GM23338 (cell line): ENCODE data around the gene MYBL2. TPM values are rescaled to one million over a fixed set of nuclear protein-coding genes. Genes with fewer than 3 reads are reported as not detected.
"Not testable (repeated sequence)": the region's sequence is repeated elsewhere in the genome, so short reads cannot be mapped to it uniquely, and the experiment has no call there.

Experiments used
- ATAC-seq: fragments of 200-7000 bp; cut with Tn5 transposase; 3 replicates; pipeline ENCODE4 v1.9.1; 2020
- DNase-seq: peaks from one replicate; pipeline ENCODE4 v3.0.0-alpha.2; 2015; ENCODE audit warnings: low spot score
- H2AFZ ChIP-seq: fragments of 200-600 bp; sonication (generic); 2 replicates; pipeline ENCODE4 v1.8.0; 2016; ENCODE audit warnings: antibody characterized with exemption, mild to moderate bottlenecking, moderate library complexity
- H3F3A ChIP-seq: fragments of 200-600 bp; sonication (generic); replicated peaks from 2 replicates; pipeline ENCODE4 v1.8.0; 2017; ENCODE audit warnings: antibody characterized with exemption, mixed run types, low read depth
- H3K27ac ChIP-seq: fragments of 200-600 bp; sonication (generic); 2 replicates; pipeline ENCODE4 v1.6.1; 2016; ENCODE audit warnings: low read depth
- H3K27me3 ChIP-seq: fragments of 200-600 bp; sonication (generic); 2 replicates; pipeline ENCODE4 v1.8.0; 2016; ENCODE audit warnings: mild to moderate bottlenecking, mixed run types, moderate library complexity; ENCODE audit not compliant: insufficient read depth
- H3K36me3 ChIP-seq: fragments of 200-600 bp; sonication (generic); 2 replicates; pipeline ENCODE4 v1.8.0; 2016; ENCODE audit warnings: mild to moderate bottlenecking; ENCODE audit not compliant: insufficient read depth
- H3K4me1 ChIP-seq: fragments of 200-600 bp; sonication (generic); 2 replicates; pipeline ENCODE4 v1.8.0; 2016; ENCODE audit warnings: mild to moderate bottlenecking, moderate library complexity; ENCODE audit not compliant: insufficient read depth
- H3K4me2 ChIP-seq: fragments of 200-600 bp; sonication (generic); 2 replicates; pipeline ENCODE4 v1.7.1; 2017; ENCODE audit warnings: mixed run types
- H3K4me3 ChIP-seq: fragments of 200-600 bp; sonication (generic); 2 replicates; pipeline ENCODE4 v1.6.1; 2016; ENCODE audit warnings: mixed run types
- H3K79me2 ChIP-seq: fragments of 200-600 bp; sonication (generic); replicated peaks from 2 replicates; pipeline ENCODE4 v1.8.0; 2017; ENCODE audit warnings: mild to moderate bottlenecking; ENCODE audit not compliant: insufficient read depth
- H3K9me2 ChIP-seq: fragments of 200-600 bp; sonication (generic); 2 replicates; pipeline ENCODE4 v1.8.0; 2017; ENCODE audit not compliant: insufficient read depth
- H4K20me1 ChIP-seq: fragments of 200-600 bp; sonication (generic); replicated peaks from 2 replicates; pipeline ENCODE4 v1.8.0; 2017; ENCODE audit warnings: mild to moderate bottlenecking; ENCODE audit not compliant: insufficient read depth
- H3K27ac Mint-ChIP-seq: 2 replicates; pipeline ENCODE4 v1.8.0; 2020; ENCODE audit warnings: inconsistent platforms, mild to moderate bottlenecking, moderate library complexity, mixed read lengths
- H3K27me3 Mint-ChIP-seq: 3 replicates; pipeline ENCODE4 v1.8.0; 2022; ENCODE audit warnings: low read depth, mild to moderate bottlenecking, moderate library complexity, mixed read lengths, inconsistent platforms; ENCODE audit not compliant: insufficient read depth, poor library complexity
- H3K36me3 Mint-ChIP-seq: 3 replicates; pipeline ENCODE4 v1.8.0; 2021; ENCODE audit warnings: low read depth, mild to moderate bottlenecking, inconsistent platforms, moderate library complexity, mixed read lengths
- H3K4me1 Mint-ChIP-seq: 3 replicates; pipeline ENCODE4 v1.8.0; 2020; ENCODE audit warnings: mild to moderate bottlenecking, inconsistent platforms, mixed read lengths
- H3K4me3 Mint-ChIP-seq: 3 replicates; pipeline ENCODE4 v1.8.0; 2021; ENCODE audit warnings: moderate library complexity, mild to moderate bottlenecking, inconsistent platforms, mixed read lengths
- H3K9me3 Mint-ChIP-seq: 3 replicates; pipeline ENCODE4 v1.8.0; 2020; ENCODE audit warnings: moderate library complexity, mild to moderate bottlenecking, inconsistent platforms, mixed read lengths
- CTCF ChIP-seq, 2 experiments: fragments of 200-600 bp in 1 of 2; sonication (generic) in 1 of 2; conservative IDR thresholded peaks; 2 replicates each; pipeline versions ENCODE4 v1.5.1 to v1.6.1; 2016 to 2017; ENCODE audit warnings: antibody characterized with exemption in 2 of 2, low read depth in 2 of 2, mild to moderate bottlenecking in 2 of 2, moderate library complexity in 1 of 2
- JUNB ChIP-seq: IDR thresholded peaks from one replicate; pipeline ENCODE4 v1.6.1; 2016; ENCODE audit warnings: antibody characterized with exemption; ENCODE audit not compliant: unreplicated experiment
- REST ChIP-seq: IDR thresholded peaks from one replicate; pipeline ENCODE4 v1.6.1; 2018; ENCODE audit warnings: antibody characterized with exemption; ENCODE audit not compliant: unreplicated experiment
- STAT1 ChIP-seq: IDR thresholded peaks from one replicate; pipeline ENCODE4 v1.6.1; 2016; ENCODE audit warnings: antibody characterized with exemption; ENCODE audit not compliant: unreplicated experiment
- ZNF114 ChIP-seq: fragments of 250-450 bp; sonication (Bioruptor Pico); IDR thresholded peaks from 2 replicates; pipeline ENCODE4 v1.5.0; 2020; ENCODE audit warnings: mild to moderate bottlenecking, moderate library complexity
- polyA plus RNA-seq: library from polyadenylated mRNA; unstranded; fragments of >200 nt; fragmentation: Nextera tagmentation; extraction: Ambion mirVana; gene quantifications from 2 replicates; pipeline ENCODE4 v1.2.1, GENCODE V29; 2016
- total RNA-seq: library from RNA; depleted of rRNA; stranded (reverse); fragments of >200 nt; shearing (Covaris generic); gene quantifications from 2 replicates; pipeline ENCODE4 v1.2.3, GENCODE V29; 2014
- TF ChIP-seq, protein P1 (sequence below): fragments of 250-450 bp; sonication (Bioruptor Pico); IDR thresholded peaks from 2 replicates; pipeline ENCODE4 v1.5.0; 2020; ENCODE audit warnings: mild to moderate bottlenecking, moderate library complexity

Gene MYBL2
- total and polyA plus RNA-seq, 2 experiments from 2014 or later: 72.3 to 131 TPM

DNA sequence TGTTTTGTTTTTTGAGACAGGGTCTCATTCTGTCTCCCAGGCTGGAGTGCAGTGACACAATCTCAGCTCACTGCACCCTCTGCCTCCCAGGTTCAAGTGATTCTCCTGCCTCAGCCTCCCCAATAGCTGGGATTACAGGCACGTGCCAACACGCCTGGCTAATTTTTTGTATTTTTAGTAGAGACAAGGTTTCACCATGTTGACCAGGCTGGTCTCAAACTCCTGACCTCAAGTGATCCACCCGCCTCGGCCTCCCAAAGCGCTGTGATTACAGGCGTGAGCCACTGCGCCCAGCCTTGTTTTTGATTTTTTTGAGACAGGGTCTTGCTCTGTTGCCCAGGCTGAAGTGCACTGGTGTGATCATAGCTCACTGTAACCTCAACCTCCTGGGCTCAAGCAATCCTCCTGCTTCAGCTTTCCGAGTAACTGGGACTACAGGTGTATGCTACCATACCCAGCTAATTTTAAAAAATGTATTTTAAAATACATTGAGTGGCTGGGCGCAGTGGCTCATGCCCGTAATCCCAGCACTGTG lies 15.2 kb upstream of the MYBL2 start:
- H3K27me3 ChIP-seq, H3K36me3 ChIP-seq, H3K4me2 ChIP-seq, H3K79me2 ChIP-seq, H2AFZ ChIP-seq, H4K20me1 ChIP-seq, H3K4me1 ChIP-seq, H3K36me3 Mint-ChIP-seq, H3K9me3 Mint-ChIP-seq, H3K27ac Mint-ChIP-seq, ATAC-seq, H3K4me3 ChIP-seq, H3K27me3 Mint-ChIP-seq, H3K27ac ChIP-seq, H3K4me1 Mint-ChIP-seq, H3F3A ChIP-seq, H3K4me3 Mint-ChIP-seq, DNase-seq, H3K9me2 ChIP-seq: not testable (repeated sequence)

DNA sequence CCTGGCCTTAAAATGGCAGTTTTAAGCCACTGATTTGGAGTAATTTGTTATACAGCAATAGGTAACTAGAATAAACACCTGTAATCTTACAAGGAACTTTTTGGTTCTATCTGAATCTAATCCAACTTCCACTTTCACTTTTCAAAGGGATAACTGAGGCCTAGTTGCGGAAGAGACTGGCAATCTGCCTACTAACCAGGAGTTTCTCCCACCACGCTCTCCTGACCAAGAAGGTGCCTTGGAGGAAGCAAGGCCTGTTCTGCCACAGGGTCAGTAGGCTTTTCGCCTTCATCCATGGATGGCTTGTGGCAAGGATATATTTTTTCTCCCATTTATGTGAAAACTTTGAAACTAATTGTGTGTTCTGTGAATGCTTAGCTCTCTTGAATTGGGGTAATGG lies 12.9 kb upstream of the MYBL2 start:
- Histone ChIP-seq H3K9me2 (no peaks in the 10 kb centered on the region), H3K79me2 (no peaks in the 10 kb centered on the region), H3K36me3 (no peaks in the 10 kb centered on the region), H4K20me1 (no peaks in the 10 kb centered on the region), H3K27me3 (no peaks in the 10 kb centered on the region), H3K4me1 (peaks cover 4% of the 10 kb centered on the region; the same call in 1 of the 2 replicates), H3K27ac (no peak overlapping the region), H3F3A (0 out of 2 replicates have a peak, but pooled peaks cover 6% of the 10 kb centered on the region), H3K4me3 (no peak overlapping the region), H2AFZ (no peak overlapping the region), H3K4me2 (no peak overlapping the region)
- Mint-ChIP-seq H3K27me3 (peaks cover 3% of the 10 kb centered on the region), H3K9me3 (no peaks in the 10 kb centered on the region), H3K36me3 (no peaks in the 10 kb centered on the region), H3K27ac (no peak overlapping the region), H3K4me1 (0 out of 3 replicates have a peak, but pooled peaks cover 2% of the 10 kb centered on the region), H3K4me3 (no peak overlapping the region)
- no peak for DNase-seq
- no peak for ATAC-seq
- TF ChIP-seq STAT1 (no peak), ZNF114 (no peak), REST (no peak), CTCF (conservative IDR thresholded peaks at IDR 0.05; ENCODE audit: low read depth in 2 of 2) (no peak), JUNB (no peak)
- TF ChIP-seq, protein P1, sequence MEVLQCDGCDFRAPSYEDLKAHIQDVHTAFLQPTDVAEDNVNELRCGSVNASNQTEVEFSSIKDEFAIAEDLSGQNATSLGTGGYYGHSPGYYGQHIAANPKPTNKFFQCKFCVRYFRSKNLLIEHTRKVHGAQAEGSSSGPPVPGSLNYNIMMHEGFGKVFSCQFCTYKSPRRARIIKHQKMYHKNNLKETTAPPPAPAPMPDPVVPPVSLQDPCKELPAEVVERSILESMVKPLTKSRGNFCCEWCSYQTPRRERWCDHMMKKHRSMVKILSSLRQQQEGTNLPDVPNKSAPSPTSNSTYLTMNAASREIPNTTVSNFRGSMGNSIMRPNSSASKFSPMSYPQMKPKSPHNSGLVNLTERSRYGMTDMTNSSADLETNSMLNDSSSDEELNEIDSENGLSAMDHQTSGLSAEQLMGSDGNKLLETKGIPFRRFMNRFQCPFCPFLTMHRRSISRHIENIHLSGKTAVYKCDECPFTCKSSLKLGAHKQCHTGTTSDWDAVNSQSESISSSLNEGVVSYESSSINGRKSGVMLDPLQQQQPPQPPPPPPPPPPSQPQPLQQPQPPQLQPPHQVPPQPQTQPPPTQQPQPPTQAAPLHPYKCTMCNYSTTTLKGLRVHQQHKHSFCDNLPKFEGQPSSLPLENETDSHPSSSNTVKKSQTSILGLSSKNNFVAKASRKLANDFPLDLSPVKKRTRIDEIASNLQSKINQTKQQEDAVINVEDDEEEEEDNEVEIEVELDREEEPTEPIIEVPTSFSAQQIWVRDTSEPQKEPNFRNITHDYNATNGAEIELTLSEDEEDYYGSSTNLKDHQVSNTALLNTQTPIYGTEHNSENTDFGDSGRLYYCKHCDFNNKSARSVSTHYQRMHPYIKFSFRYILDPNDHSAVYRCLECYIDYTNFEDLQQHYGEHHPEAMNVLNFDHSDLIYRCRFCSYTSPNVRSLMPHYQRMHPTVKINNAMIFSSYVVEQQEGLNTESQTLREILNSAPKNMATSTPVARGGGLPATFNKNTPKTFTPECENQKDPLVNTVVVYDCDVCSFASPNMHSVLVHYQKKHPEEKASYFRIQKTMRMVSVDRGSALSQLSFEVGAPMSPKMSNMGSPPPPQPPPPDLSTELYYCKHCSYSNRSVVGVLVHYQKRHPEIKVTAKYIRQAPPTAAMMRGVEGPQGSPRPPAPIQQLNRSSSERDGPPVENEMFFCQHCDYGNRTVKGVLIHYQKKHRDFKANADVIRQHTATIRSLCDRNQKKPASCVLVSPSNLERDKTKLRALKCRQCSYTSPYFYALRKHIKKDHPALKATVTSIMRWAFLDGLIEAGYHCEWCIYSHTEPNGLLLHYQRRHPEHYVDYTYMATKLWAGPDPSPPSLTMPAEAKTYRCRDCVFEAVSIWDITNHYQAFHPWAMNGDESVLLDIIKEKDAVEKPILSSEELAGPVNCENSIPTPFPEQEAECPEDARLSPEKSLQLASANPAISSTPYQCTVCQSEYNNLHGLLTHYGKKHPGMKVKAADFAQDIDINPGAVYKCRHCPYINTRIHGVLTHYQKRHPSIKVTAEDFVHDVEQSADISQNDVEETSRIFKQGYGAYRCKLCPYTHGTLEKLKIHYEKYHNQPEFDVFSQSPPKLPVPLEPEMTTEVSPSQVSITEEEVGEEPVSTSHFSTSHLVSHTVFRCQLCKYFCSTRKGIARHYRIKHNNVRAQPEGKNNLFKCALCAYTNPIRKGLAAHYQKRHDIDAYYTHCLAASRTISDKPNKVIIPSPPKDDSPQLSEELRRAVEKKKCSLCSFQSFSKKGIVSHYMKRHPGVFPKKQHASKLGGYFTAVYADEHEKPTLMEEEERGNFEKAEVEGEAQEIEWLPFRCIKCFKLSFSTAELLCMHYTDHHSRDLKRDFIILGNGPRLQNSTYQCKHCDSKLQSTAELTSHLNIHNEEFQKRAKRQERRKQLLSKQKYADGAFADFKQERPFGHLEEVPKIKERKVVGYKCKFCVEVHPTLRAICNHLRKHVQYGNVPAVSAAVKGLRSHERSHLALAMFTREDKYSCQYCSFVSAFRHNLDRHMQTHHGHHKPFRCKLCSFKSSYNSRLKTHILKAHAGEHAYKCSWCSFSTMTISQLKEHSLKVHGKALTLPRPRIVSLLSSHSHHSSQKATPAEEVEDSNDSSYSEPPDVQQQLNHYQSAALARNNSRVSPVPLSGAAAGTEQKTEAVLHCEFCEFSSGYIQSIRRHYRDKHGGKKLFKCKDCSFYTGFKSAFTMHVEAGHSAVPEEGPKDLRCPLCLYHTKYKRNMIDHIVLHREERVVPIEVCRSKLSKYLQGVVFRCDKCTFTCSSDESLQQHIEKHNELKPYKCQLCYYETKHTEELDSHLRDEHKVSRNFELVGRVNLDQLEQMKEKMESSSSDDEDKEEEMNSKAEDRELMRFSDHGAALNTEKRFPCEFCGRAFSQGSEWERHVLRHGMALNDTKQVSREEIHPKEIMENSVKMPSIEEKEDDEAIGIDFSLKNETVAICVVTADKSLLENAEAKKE (CRISPR knock-in tag): no peak

- H3K9me2 ChIP-seq, H3K4me3 ChIP-seq, H3K79me2 ChIP-seq, H2AFZ ChIP-seq, H3K4me3 Mint-ChIP-seq, H3K27me3 Mint-ChIP-seq, H3K4me1 ChIP-seq, H3K4me2 ChIP-seq, H3K36me3 ChIP-seq, DNase-seq, H3K27ac Mint-ChIP-seq, H3K36me3 Mint-ChIP-seq, H3K27me3 ChIP-seq, H3F3A ChIP-seq, H3K27ac ChIP-seq, H3K9me3 Mint-ChIP-seq, H4K20me1 ChIP-seq, H3K4me1 Mint-ChIP-seq, ATAC-seq: not testable (repeated sequence)
Measured at GRCh38 chr20:43655176-43655575, 11.7 kb upstream of the MYBL2 start.
